Measurements from ENCODE around the gene SREBF2.

Gene SREBF2

GRCh38 chr22:41880653-41881052 lies 47.7 kb downstream of the SREBF2 start:
- DNase-seq = no peak

DNA sequence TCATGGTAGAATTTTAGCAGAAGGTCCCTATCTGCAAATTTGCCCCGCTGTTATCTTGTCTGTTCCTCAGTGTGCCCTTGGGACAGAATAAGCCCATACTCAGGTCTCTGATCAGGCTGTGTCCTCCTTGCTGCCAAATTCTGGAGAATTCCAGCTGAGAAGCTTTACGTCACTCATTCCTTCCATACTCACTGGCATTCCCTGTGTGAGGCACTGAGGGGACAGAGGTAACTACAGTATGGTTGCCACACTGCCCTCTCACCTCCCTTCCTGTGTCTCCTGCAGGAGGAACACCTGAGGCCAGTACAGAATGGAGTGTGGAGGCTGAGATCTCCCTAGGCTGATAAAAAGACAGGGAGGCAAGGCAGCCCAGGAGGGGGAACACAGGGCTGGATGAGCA lies 50.5 kb downstream of the SREBF2 start:
- no peak for DNase-seq

DNA sequence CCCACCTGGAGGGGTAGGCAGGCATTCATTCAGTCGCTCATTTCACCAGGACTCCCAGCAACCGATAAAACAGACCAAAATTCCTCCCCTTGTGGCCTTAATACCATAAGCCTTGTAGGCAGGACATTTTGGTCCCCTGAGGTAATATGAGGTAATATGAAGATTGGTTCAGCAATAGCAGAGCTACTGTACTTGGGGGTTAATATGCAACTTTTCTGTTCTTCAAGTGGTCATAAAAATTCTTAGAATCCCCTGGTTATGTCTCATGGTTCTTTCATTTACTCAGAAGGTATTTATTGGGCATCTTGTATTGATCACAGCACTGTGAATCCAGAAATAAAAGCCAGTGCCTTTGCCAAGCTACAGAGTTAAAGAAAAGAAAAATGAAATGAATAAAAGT lies 52.2 kb downstream of the SREBF2 start:
- no peak for DNase-seq

DNA sequence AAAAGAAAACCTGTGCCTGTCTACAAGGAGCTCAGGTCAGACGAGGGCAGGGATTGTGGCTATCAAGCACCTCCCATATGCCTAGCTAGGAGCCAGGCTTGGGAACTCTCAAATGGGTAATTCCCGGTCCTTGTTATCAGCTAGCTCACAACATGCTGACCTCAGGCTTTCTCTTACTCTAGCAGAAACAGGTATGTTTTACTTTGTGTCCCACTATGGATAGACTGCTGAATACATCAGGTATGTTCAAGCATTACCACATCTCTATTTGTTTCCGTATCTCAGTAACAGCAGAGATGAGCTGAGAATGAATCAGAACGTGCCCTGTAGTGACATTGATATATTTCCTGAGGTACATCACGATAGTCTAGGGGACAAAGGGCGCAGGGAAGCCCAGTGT lies 52.6 kb downstream of the SREBF2 start:
- no peak for DNase-seq

DNA sequence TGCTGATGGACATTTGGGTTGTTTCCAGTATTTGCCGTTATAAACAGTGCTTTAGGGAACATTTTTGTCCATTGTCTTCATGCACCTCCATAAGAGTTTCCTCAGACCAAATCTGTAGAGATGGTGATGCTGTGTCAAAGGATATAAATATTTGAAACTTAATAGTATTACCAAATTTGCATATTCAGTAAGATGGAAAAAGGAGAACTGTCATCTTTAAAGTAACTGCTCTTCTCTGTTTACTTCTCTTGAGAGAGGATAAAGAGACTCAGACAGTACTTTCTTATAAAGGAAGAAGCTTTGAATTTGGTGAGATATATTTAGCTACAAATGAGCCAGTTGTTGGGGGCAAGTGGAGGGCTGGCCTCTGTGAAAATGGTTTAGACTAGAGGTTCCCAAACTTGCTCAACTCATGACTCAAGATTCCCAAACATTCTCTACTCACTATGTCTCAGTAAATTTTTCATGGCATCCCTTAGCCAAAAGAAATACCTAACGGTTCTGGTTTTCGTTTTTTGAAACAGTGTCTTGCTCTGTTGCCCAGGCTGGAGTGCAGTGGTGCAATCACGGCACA lies 55.8 kb downstream of the SREBF2 start:
- DNase-seq = no peak

DNA sequence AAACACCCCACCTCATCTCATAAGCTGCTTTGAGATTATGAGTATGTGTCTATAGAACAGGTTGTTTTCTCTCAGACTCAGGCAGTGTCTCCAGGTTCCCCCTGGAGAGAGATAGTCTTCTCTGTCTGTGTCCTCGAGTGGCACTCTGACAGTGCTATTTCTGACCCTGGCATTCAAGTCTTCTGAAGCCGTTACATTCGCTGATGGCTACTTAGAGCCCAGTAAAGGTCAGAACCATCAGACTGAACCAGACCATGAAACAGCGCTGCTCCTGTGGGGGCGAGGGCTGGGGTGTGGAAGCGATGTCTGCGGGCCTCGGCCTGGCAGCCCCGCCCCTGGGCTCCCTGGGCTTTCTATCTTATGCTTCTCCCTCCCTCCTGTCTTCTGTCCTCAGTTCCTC lies 58.5 kb downstream of the SREBF2 start:
- DNase-seq = no peak

- no peak for DNase-seq
Observed at GRCh38 chr22:41892721-41893120, 59.8 kb downstream of the SREBF2 start.

- DNase-seq = no peak
Observed at GRCh38 chr22:41893591-41894375, 60.9 kb downstream of the SREBF2 start.

GRCh38 chr22:41898645-41899044 lies 65.7 kb downstream of the SREBF2 start:
- DNase-seq = no peak

- no peak for DNase-seq
Observed at GRCh38 chr22:41899110-41899509, 66.2 kb downstream of the SREBF2 start.

GRCh38 chr22:41899992-41900651 lies 67.2 kb downstream of the SREBF2 start:
- peak; percentile 48 for DNase-seq

DNA sequence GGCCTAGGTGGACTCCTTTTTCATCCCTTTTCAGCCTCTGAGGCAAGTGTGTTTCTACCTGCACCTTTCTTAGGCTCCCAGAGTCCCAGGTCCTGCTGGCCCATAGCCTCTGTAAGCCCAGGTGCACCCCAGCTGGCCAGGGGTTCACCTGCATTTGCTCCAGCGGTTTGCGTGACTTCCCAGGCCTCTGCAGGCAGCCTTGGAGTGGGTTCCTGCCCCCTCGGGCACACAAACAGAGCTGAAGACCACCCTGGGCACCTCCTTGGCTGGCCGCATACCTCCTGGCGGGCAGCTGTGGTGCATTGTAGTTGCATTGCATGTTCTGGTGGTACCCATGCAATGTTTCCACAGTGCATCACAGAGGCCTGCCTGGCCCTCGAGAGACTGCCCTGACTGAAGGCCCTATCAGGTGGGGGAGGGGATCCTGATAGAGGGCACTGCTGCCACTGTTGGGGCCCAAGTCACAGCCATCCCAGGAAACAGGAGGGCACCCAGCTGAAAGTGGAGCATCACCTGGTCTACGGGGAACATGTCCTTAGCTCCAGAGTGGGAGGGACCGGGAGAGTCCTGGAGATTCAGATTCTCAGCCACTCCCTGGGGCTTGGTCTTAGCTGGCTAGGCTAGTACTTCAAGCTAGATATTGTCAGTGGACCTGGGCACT lies 67.9 kb downstream of the SREBF2 start:
- no peak for DNase-seq

- no peak for DNase-seq
Observed at GRCh38 chr22:41902016-41902415, 69.1 kb downstream of the SREBF2 start.

DNA sequence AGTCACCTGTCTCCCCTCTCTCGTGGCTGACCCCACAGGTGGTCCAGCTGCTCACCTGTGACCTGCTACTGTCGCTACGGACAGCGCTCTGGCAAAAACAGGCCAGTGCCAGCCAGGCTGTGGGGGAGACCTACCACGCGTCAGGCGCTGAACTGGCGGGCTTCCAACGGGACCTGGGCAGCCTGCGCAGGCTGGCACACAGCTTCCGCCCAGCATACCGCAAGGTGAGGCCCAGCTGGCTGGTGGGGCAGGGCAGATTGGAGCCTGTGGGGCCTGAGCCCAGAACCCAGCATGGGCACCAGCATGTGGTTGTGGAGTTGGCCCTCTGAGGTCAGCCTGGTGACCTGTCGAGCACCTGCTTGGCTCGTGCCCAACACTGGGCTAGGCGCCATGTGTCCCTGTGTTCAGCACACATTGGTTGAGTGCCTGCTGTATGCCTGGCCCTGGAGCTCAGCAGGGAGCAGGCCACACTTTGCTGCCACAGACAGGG lies 70.1 kb downstream of the SREBF2 start:
- DNase-seq = no peak

DNA sequence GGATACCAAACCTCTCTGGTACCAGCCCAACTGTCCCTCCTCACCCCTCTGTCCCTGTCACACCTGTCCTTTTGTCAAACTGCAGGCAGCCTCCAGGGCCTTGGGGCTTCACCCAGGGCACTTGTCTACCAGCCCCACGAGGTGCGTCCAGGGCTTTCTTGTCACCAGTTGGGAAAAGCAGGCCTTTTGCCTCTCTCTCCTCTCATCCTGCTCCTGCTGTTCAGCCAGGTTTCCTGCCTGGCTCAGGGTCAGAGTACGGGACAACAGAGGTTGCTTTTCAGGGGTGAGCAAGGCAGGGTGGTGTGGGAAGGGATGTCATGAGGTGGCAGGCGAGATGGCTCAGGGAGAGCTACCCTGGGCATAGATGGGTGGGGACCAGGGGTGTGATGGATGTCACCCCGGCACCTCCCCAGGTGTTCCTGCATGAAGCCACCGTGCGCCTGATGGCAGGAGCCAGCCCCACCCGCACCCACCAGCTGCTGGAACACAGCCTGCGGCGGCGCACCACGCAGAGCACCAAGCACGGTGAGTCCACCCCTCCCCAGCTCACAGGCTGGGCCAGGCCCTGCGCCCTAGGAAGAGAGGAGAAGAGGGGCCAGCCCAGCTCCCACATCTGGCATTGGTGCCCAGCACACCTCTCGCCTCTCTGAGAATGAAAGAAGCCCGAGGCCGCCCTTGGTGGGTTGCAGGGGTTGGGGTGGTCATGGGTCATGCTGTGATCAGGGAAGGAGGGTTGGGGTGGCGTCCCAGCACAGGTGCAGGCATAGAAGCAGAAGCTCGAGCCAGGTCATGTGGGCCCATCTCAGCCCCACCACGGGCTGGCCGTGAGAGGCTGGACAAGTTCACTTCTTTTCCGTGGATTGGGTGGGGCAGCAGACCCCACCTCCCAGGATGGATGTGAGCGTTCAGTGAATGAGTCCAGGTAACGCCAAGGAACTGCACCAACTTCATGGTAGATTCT lies 71.8 kb downstream of the SREBF2 start:
- no peak for DNase-seq

DNA sequence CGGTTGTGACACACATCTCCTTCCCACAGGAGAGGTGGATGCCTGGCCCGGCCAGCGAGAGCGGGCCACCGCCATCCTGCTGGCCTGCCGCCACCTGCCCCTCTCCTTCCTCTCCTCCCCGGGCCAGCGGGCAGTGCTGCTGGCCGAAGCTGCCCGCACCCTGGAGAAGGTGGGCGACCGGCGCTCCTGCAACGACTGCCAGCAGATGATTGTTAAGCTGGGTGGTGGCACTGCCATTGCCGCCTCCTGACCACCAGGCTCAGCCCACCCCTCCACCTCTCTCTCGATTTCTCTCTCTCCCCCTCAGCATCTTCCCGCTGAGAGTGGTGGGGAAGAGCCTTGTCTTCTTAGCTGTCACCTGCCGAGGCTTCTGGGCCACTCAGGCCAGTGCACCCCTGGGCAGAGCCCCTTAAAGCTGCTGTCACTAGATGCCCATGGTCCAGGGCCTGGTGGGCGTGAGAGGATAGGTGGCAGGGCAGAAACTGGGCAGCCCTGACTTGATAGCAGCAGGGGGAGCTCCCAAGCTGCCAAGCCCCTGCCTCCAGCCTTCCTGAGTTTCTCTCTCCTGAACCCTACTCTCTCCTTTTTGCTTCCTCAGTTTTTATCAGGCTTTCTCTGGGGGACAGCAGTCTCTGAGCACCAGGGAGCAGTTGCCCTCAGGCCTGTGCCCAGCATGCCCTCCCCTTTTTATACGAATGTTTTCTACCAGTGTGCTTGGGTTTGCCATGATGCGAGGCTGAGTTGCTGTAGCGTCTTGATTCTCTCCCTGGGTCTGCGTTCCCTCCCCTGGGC lies 72.7 kb downstream of the SREBF2 start:
- no peak for DNase-seq

GRCh38 chr22:41906822-41907221 lies 73.9 kb downstream of the SREBF2 start:
- no peak for DNase-seq

DNA sequence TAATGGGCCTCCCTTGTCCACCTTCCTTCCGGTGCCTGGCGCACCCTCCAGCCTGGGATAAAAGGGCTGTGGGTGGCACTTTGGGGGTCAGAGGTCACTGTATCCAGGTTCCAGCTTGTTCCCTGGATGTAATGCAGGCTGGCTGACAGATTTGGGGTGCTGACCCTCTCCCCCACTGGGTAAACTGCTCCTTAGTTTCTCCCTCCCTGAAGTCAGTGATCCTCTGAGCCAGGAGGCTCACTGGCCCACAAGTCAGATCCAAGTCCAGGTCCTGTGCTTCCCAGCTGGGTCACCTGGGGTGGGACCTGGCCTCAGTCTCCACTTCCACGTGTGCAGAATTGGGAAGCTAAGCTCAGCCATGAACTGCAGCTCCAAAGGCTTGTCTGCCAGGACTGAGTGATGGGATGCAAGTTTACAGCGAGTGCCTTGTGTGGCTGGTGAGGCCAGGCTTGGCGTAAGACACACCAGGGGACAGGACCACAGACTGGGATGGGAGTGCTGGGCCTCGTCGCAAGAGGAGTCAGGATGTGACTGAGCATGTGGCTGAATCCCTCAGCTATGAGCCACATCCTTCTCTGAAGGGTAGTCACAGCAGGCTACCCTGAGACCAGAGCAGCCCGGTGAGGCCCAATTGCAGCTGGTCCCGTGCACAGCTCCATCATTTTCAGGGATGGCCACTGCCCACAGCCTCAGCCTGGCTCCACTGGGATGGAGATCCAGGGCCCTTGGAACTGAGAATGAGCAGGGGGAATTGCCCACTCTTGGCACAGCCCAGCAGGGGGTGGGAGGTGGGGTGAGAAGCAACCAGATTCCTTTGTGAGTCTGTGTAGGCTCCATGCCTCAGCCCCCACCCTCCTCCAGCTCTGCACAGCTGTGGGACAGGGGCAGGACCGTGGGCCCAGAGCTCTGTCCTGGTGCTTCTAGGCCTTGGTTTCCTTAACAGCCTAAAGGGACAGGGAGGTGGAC lies 74.8 kb downstream of the SREBF2 start:
- no peak for DNase-seq

- no peak for DNase-seq
Observed at GRCh38 chr22:41908411-41909309, 75.8 kb downstream of the SREBF2 start.

All from hematopoietic multipotent progenitor cell treated with erythropoietin and hydrocortisone succinate and interleukin-3 and kit ligand, for 8 days (in vitro differentiated cells).